GM21717 (cell line): ENCODE results near the gene PPT2.
"Not testable (repeated sequence)": the region's sequence is repeated elsewhere in the genome, so short reads cannot be mapped to it uniquely, and the experiment has no call there.

Experiments
- ATAC-seq: cut with Tn5 transposase; IDR thresholded peaks from one replicate; pipeline ENCODE4 v1.9.1; 2021; ENCODE audit warnings: mild to moderate bottlenecking, moderate library complexity; ENCODE audit not compliant: unreplicated experiment

Gene PPT2

GRCh38 chr6:32188381-32189068 is 34.6 kb downstream of the PPT2 start:
- ATAC-seq = no peak

GRCh38 chr6:32189069-32189741 is 35.3 kb downstream of the PPT2 start:
- ATAC-seq = no peak

DNA sequence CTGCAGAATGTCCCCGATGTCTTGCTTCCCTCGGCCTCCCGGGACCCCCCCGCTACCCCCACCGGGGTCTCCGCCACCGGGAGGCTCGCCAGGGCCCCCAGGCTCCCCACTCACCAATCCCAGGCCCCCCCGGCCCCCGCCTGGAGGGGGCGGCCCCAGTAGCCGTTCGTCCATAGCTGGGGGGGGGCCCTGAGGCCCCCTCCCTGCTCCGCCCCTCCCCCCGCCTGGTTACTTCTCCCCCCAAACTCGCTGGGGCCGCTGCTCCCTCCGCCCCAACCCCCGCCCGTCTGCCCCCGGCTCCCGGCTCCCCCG is 35.8 kb downstream of the PPT2 start:
- no peak for ATAC-seq

GRCh38 chr6:32190054-32190851 is 36.3 kb downstream of the PPT2 start, which contains the start of gene PBX2:
Gene PBX2, minus strand, starts transcription at chr6:32190202. Its CDS starts 287 bp downstream, at chr6:32189915.
- peak; percentile 40 for ATAC-seq

DNA sequence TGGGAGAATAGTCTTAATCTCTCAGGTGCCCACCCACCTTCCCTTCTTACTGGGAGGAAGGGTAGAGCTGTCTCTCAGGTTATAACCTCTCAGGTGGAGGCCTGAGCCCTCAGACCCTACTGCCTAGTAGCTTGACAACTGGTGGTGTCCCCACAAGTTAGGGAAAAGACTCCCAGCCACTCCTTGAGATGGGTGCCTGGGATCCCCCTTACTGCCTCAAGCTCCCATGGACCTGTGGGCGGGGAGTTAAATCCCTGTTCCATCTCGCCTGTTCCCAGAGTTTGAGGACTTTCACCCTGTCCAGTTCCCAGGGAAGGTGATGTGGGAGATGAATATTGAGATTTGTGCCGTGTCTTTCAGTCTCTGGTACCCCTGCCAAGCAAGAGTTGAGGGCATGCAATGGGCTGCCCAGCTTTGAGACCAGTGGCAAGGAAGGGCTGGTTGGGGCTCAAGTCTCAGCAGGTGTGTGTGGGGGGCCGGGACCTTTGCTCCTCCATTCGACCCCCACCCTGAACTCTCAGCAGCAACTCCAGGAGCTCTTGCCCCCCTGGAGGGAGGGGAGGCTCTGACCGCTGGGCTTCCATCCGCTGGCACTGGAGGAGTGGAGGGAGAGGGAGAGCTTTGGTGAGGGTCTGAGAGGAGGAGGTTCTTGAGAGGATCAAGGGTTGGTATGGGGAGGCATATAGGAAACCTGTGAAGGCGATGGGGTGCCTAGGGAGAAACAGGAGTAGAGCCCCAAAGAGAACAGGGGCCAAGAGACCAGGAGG is 37.2 kb downstream of the PPT2 start:
- ATAC-seq = no peak

DNA sequence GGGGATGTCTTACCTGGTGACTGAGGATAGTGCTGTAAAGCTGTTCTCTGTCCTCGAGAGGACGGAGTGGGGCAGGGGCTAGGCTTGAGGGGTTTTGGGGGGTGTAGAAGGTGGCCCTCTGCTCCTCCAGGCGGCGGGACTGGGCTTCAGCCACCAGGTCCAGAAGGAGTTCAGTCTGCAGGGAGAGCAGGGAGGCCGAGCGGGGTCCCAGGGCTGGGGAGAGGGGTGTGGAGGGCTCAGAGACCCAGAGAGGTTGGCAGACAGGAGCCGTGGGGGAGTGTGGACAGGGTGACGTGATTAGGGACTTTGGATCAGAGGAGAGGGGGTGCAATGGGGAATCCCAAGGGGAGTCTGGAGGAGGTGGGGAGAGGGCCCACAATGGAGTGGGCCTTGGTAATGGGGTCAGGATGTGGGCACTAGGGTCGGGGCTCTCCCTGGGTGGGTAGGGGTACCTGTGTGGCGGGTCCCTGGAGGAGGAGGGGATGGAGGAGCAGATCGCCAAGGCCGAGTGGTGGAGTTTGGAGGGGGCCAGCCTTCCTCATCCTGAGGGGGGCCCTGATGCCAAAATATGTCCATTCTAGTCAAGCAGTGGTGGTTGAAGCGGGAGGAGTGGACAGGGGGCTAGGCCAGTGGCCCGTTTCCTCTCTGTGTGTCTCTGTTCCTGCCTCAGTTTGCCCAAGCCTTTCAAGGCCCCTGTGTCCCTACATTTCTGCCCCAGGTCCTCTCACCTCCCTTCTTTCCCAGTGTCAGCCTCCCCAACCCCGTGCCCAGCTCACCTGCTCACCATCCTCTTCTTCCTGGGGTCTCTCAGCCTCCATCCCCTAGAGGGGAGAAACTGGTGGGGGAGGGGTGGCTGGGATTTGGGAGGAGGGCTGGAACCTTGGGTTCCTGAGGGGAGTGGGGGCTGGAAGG is 38.0 kb downstream of the PPT2 start:
- ATAC-seq = no peak

- ATAC-seq = no peak
Observed at GRCh38 chr6:32192608-32193039, 38.7 kb downstream of the PPT2 start, which contains the start of gene GPSM3. Gene GPSM3, minus strand, starts transcription at chr6:32192643. Its CDS starts 130 bp downstream, at chr6:32192513.

GRCh38 chr6:32193096-32193495 is 39.2 kb downstream of the PPT2 start:
- ATAC-seq = not testable (repeated sequence)

- ATAC-seq = no peak
Observed at GRCh38 chr6:32194388-32194787, 40.4 kb downstream of the PPT2 start.

DNA sequence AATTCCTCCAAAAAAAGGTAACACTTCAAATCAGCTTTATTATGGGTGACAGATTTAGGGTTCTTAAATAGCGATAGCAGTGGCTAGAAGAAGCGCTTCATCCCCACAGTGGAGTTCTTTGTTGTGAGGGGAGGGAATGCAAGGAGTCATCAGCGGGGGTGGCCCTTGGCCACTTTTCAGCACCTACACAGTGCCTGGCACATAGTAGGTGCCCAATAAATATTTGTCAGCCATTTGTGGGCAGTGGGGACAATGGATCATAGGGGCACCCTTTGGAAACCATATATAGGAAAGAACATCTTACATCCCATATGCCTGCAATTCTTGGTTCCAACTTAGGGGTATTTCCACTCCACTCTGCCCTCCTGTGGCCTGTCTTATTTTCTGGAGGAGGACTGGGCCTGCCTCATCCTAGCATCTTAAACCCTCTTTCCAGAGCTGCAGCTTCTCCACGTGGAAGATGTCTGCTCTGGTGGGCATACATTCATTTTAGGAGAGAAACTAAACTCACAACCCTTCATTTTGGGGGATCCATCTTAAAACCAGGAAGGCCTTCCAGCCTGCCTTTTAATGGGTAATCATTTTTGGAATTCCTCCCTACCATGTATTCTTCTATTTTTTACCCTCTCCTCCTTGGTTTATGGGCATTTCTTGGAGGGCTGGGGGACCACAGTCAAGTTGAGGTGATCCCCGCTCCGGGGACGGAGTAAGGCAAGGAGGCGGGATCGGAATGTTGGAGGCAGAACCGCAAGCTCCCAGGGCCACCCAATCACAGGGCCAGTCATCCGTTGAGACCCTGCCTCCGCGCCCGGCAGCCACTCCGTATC is 41.1 kb downstream of the PPT2 start:
- peak; percentile 71 for ATAC-seq

DNA sequence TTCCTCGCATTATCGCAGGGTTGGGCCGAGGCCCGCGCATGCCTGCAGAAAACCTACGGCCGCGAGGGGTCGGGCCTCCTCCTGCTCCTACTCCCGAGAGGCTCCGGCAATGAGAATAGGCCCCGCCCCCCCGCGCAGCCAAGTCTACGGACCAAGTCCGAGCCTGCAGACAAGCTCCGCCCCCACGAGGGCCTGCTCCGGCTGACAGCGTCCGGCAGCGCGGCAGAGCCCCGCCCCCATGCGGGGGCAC is 41.6 kb downstream of the PPT2 start:
- no peak for ATAC-seq

GRCh38 chr6:32195902-32196681 is 42.2 kb downstream of the PPT2 start:
- ATAC-seq = peak; percentile 56

- no peak for ATAC-seq
Observed at GRCh38 chr6:32196682-32197616, 43.0 kb downstream of the PPT2 start.

GRCh38 chr6:32198345-32198696 is 44.4 kb downstream of the PPT2 start:
- ATAC-seq = no peak

DNA sequence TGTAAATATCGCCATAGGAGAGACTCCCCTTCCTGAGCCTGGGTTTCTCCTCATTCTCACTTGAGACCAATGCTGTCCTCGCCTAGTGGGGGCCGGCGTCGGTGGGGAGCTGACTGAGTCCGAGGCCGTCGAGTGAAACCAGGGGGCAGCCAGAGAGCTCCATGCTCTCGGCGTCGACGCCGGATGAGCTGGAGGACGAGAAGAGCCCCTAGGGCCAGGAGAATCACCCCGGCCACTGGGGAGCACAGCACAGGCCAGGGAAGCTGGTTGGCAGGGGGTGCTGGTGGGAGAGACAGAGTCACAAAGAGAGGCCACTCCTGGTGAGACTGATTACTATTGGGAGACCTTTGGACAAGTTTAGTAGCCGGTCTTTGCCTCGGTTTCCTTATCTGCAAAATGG is 44.9 kb downstream of the PPT2 start:
- no peak for ATAC-seq

DNA sequence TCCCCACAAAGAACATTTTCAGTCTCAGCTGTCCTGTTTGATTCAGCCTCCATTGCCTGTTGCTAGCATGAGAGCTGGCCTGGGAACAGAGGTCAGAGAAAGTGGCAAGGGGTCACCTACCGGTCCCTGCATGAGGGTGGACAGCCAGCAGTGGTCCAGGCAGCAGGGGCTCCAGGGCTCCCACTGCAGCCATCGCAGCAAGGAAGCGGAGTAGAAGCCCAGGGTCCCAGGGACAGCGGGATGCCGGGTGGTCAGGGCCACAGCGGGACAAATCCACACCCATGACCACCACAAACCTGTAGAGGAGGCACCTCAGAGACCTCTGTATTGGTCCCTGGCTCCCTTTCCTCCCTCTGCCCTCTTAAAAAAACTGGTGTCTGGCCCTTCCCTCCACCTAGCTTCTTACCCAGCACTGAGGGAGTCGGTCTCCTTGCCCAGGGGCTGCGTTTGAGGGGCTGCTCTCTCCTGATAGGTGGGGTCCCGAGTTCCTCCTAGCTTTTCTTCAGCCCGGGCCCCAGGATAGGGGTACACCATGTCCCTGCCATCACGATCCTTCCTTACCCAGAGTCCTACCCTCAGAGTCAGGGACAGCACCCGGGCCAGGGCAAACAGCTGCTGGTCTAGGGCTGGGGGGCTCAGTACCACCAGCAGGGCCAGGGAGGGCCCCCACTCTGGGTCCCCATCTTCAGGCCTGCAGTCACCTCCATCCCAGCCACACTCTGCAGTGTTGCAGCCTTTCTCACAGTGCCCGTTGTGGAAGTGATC is 47.0 kb downstream of the PPT2 start:
- no peak for ATAC-seq

DNA sequence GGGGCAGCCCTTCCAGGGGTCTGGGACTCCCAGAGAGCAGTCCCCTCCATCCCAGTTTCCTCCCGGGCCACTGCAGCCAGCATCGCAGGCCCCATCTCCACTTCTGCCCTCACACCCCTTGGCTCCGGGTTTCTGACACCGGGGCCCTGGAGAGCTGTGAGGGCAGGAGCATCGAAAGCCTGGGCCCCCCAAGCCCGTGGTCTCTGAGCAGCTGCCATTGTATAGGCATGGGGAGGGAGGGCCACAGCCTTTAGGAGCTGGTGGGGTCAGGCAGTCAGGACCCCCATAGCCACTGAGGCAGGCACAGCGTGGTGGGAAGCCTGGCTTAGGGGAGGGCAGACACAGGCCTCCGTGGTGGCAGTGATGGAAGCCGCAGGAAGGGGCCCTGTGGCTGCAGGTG is 48.2 kb downstream of the PPT2 start:
- ATAC-seq = no peak
